Ascending aorta (tissue), 2 donors: ENCODE data around the gene METTL16. TPM values are rescaled to one million over a fixed set of nuclear protein-coding genes. Genes with fewer than 3 reads are reported as not detected.

ENCODE experiments used
- DNase-seq, 2 donors: peaks; one replicate each; pipeline ENCODE4 v3.0.0-alpha.2; 2019; ENCODE audit warnings: low spot score in 2 of 2
- H3K27ac ChIP-seq, 2 donors: fragments of 200-600 bp; sonication (generic); one replicate each; pipeline ENCODE4 v1.5.1; 2016 to 2017; ENCODE audit warnings: mild to moderate bottlenecking in 1 of 2
- H3K27me3 ChIP-seq: fragments of 200-600 bp; sonication (generic); one replicate; pipeline ENCODE4 v1.5.1; 2017
- H3K36me3 ChIP-seq, 2 donors: fragments of 200-600 bp; sonication (generic); one replicate each; pipeline ENCODE4 v1.5.1; 2016
- H3K4me1 ChIP-seq, 2 donors: fragments of 200-600 bp; sonication (generic); one replicate each; pipeline ENCODE4 v1.5.1; 2016 to 2017; ENCODE audit warnings: mild to moderate bottlenecking in 1 of 2
- H3K4me3 ChIP-seq, 2 donors: fragments of 200-600 bp; sonication (generic); one replicate each; pipeline ENCODE4 v1.5.1; 2016 to 2017; ENCODE audit warnings: mild to moderate bottlenecking in 1 of 2
- H3K9me3 ChIP-seq, 2 donors: fragments of 200-600 bp; sonication (generic); one replicate each; pipeline ENCODE4 v1.5.1; 2016
- CTCF ChIP-seq, 3 experiments: fragments of 200-600 bp in 2 of 3; fragments of 450-650 bp in 1 of 3; sonication (generic) in 2 of 3; IDR thresholded peaks; one replicate each; pipeline ENCODE4 v1.5.1; 2016 to 2019; ENCODE audit warnings: antibody characterized with exemption in 3 of 3, mild to moderate bottlenecking in 1 of 3, moderate library complexity in 1 of 3
- intact Hi-C: fragments of 100-400 bp; cut with DNase I; formaldehyde crosslinking; loops from one replicate; pipeline ENCODE4 v1.15.1; 2023
- total RNA-seq: library from RNA; depleted of rRNA; stranded (reverse); fragments of >200 nt; gene quantifications from one replicate; pipeline ENCODE4 v1.1.0, GENCODE V29; 2016

METTL16 gene
- total RNA-seq, 1 donor from 2014 or later = 15.3 TPM

GRCh38 chr17:2485543-2485942 is 26.1 kb downstream of the METTL16 start:
- intact Hi-C loops = no loop called here
- no peak for TF ChIP-seq CTCF (IDR thresholded peaks at IDR 0.05)
- H3K9me3 ChIP-seq = no peaks in the 10 kb centered on the region
- H3K27me3 ChIP-seq = no peaks in the 10 kb centered on the region
- no peak for DNase-seq
- H3K4me1 ChIP-seq = peaks cover 0 to 3% of the 10 kb centered on the region in 2 donors
- no peak overlapping the region for H3K27ac ChIP-seq
- no peaks in the 10 kb centered on the region for H3K36me3 ChIP-seq
- H3K4me3 ChIP-seq = no peak overlapping the region

DNA sequence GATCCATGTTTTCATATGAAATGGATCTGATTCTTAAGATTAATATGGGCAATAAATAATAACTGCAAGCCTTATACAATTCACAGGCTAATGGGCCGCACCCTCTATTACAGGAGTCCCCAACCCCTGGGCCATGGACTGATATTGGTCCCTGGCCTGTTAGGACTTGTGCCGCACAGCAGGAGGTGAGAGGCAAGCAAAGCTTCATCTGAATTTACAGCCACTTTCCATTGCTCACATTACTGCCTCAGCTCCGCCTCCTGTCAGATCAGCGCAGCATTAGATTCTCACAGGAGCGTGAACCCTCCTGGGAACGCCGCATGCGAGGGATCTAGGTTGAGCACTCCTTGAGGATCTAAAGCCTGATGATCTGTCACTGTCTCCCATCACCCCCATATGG is 26.8 kb downstream of the METTL16 start:
- intact Hi-C loops = no loop called here
- peaks cover 0 to 3% of the 10 kb centered on the region in 2 donors for H3K4me1 ChIP-seq
- H3K4me3 ChIP-seq = no peak overlapping the region
- H3K27ac ChIP-seq = no peak overlapping the region
- no peaks in the 10 kb centered on the region for H3K27me3 ChIP-seq
- DNase-seq = no peak
- H3K36me3 ChIP-seq = no peaks in the 10 kb centered on the region
- no peaks in the 10 kb centered on the region for H3K9me3 ChIP-seq
- TF ChIP-seq CTCF (IDR thresholded peaks at IDR 0.05) = no peak

GRCh38 chr17:2483084-2483483 is 28.6 kb downstream of the METTL16 start:
- no peaks in the 10 kb centered on the region for H3K9me3 ChIP-seq
- no peaks in the 10 kb centered on the region for H3K27me3 ChIP-seq
- no peaks in the 10 kb centered on the region for H3K36me3 ChIP-seq
- H3K4me3 ChIP-seq = no peak overlapping the region
- H3K4me1 ChIP-seq = peaks cover 0 to 3% of the 10 kb centered on the region in 2 donors
- intact Hi-C loops = no loop called here
- no peak for DNase-seq
- H3K27ac ChIP-seq = no peak overlapping the region
- no peak for TF ChIP-seq CTCF (IDR thresholded peaks at IDR 0.05)

DNA sequence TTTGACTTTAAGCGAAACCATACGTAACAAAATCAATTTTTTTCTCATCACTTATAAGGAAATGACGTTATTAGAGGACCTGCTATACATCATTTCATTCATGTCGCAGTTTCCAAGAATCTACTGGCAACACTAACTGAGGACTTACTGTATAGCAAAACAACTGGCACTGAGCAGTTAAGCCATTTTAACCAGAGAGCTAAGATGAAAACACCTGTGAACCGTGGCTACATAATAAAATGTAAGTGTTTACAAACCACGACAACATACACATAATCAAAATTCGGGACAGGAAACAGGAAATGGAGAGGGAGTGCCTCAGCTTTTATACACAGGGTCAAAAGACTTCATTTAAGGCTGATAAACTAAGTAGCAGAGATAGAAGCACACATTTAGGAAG is 29.5 kb downstream of the METTL16 start:
- intact Hi-C loops = no loop called here
- no peak overlapping the region for H3K4me3 ChIP-seq
- H3K36me3 ChIP-seq = peaks cover under 1 to 3% of the 10 kb centered on the region in 2 donors

GRCh38 chr17:2481760-2482159 is 29.9 kb downstream of the METTL16 start:
- intact Hi-C loops = no loop called here

More for the DNA sequence above, 29.5 kb downstream of the METTL16 start:
- Histone ChIP-seq H3K27ac (no peak overlapping the region), H3K9me3 (no peaks in the 10 kb centered on the region), H3K4me1 (peaks cover 0 to 3% of the 10 kb centered on the region in 2 donors), H3K27me3 (no peaks in the 10 kb centered on the region)
- TF ChIP-seq CTCF (IDR thresholded peaks at IDR 0.05) = no peak
- no peak for DNase-seq

More at GRCh38 chr17:2481760-2482159, 29.9 kb downstream of the METTL16 start:
- Histone ChIP-seq H3K27ac (no peak overlapping the region), H3K4me3 (no peak overlapping the region), H3K4me1 (peaks cover 0 to 3% of the 10 kb centered on the region in 2 donors), H3K9me3 (no peaks in the 10 kb centered on the region), H3K27me3 (no peaks in the 10 kb centered on the region), H3K36me3 (peaks cover 5 to 8% of the 10 kb centered on the region in 2 donors)
- TF ChIP-seq CTCF (IDR thresholded peaks at IDR 0.05) = no peak
- DNase-seq = no peak
